GM21723 (cell line): Measurements from ENCODE around the gene SETD6.
"Not testable (repeated sequence)": the region's sequence is repeated elsewhere in the genome, so short reads cannot be mapped to it uniquely, and the experiment has no call there.

Source experiments
- ATAC-seq: cut with Tn5 transposase; IDR thresholded peaks from one replicate; pipeline ENCODE4 v1.9.1; 2021; ENCODE audit warnings: mild to moderate bottlenecking, moderate library complexity; ENCODE audit not compliant: unreplicated experiment

The SETD6 gene

GRCh38 chr16:58535100-58535499 is 19.8 kb downstream of the SETD6 start:
- ATAC-seq = no peak

GRCh38 chr16:58536278-58536677 is 21.0 kb downstream of the SETD6 start:
- no peak for ATAC-seq

- ATAC-seq = no peak
These were observed 22.0 kb downstream of the SETD6 start for GRCh38 chr16:58537124-58537906.

- no peak for ATAC-seq
These were observed 26.4 kb downstream of the SETD6 start for GRCh38 chr16:58541711-58542110.

- no peak for ATAC-seq
These were observed 27.0 kb downstream of the SETD6 start for GRCh38 chr16:58542291-58542690.

- no peak for ATAC-seq
These were observed 28.4 kb downstream of the SETD6 start for GRCh38 chr16:58543685-58544084.

GRCh38 chr16:58548378-58548777 is 33.1 kb downstream of the SETD6 start:
- no peak for ATAC-seq

GRCh38 chr16:58551496-58551895 is 36.2 kb downstream of the SETD6 start:
- ATAC-seq = no peak

- no peak for ATAC-seq
These were observed 41.4 kb downstream of the SETD6 start for GRCh38 chr16:58556678-58557077.

GRCh38 chr16:58563235-58563634 is 47.9 kb downstream of the SETD6 start:
- ATAC-seq = no peak

GRCh38 chr16:58563775-58564174 is 48.5 kb downstream of the SETD6 start:
- ATAC-seq = no peak

GRCh38 chr16:58565697-58566096 is 50.4 kb downstream of the SETD6 start:
- not testable (repeated sequence) for ATAC-seq
